Liver (tissue), 9 donors: ENCODE data around the gene MTHFD2. TPM values are rescaled to one million over a fixed set of nuclear protein-coding genes. Genes with fewer than 3 reads are reported as not detected.

Experiments used
- DNase-seq: peaks from one replicate; pipeline ENCODE4 v3.0.0-alpha.2; 2017; ENCODE audit warnings: low spot score
- H3K27ac ChIP-seq, 2 donors: one replicate each; pipeline ENCODE4 v1.7.0; 2013; ENCODE audit warnings: inconsistent platforms in 2 of 2, low read length in 2 of 2, control low read depth in 1 of 2, low read depth in 1 of 2, mild to moderate bottlenecking in 1 of 2
- H3K27me3 ChIP-seq, 4 donors: one replicate each; pipeline versions ENCODE4 v1.6.1 to v1.7.0; 2013; ENCODE audit warnings: low read length in 3 of 4, inconsistent platforms in 1 of 4, mild to moderate bottlenecking in 1 of 4, moderate library complexity in 1 of 4; ENCODE audit not compliant: control insufficient read depth in 4 of 4, insufficient read depth in 4 of 4
- H3K36me3 ChIP-seq, 4 donors: one replicate each; pipeline versions ENCODE4 v1.6.1 to v1.7.0; 2013; ENCODE audit warnings: low read length in 3 of 4, mild to moderate bottlenecking in 3 of 4, low read depth in 1 of 4, moderate library complexity in 1 of 4; ENCODE audit not compliant: control insufficient read depth in 4 of 4, insufficient read depth in 3 of 4
- H3K4me1 ChIP-seq, 4 donors: one replicate each; pipeline versions ENCODE4 v1.6.1 to v1.7.0; 2013; ENCODE audit warnings: low read length in 3 of 4, mild to moderate bottlenecking in 3 of 4, moderate library complexity in 1 of 4; ENCODE audit not compliant: control insufficient read depth in 4 of 4, insufficient read depth in 4 of 4
- H3K4me3 ChIP-seq, 3 donors: one replicate each; pipeline versions ENCODE4 v1.6.1 to v1.7.0; 2013; ENCODE audit warnings: low read length in 3 of 3, control low read depth in 1 of 3, low read depth in 1 of 3, mild to moderate bottlenecking in 1 of 3
- H3K9ac ChIP-seq, 2 donors: one replicate each; pipeline ENCODE4 v1.7.0; 2013; ENCODE audit warnings: low read length in 2 of 2, mild to moderate bottlenecking in 2 of 2, moderate library complexity in 2 of 2, control low read depth in 1 of 2, low read depth in 1 of 2
- H3K9me3 ChIP-seq, 4 donors: one replicate each; pipeline versions ENCODE4 v1.6.1 to v1.7.0; 2013; ENCODE audit warnings: low read length in 3 of 4; ENCODE audit not compliant: control insufficient read depth in 4 of 4
- EGR1 ChIP-seq, 2 donors: IDR thresholded peaks; 2 replicates each; pipeline ENCODE4 v1.6.1; 2016 to 2018; ENCODE audit warnings: antibody characterized with exemption in 2 of 2, low read depth in 2 of 2
- FOXA1 ChIP-seq: IDR thresholded peaks from 2 replicates; pipeline ENCODE4 v1.6.1; 2016; ENCODE audit warnings: antibody characterized with exemption
- FOXA2 ChIP-seq: IDR thresholded peaks from 2 replicates; pipeline ENCODE4 v1.6.1; 2016; ENCODE audit warnings: antibody characterized with exemption
- GABPA ChIP-seq, 2 donors: IDR thresholded peaks in 1 of 2; conservative IDR thresholded peaks in 1 of 2; 2 replicates each; pipeline ENCODE4 v1.6.1; 2016; ENCODE audit warnings: antibody characterized with exemption in 2 of 2, mild to moderate bottlenecking in 1 of 2, moderate library complexity in 1 of 2
- HNF4A ChIP-seq, 2 donors: conservative IDR thresholded peaks; 2 replicates each; pipeline ENCODE4 v1.6.1; 2016; ENCODE audit warnings: antibody characterized with exemption in 2 of 2, mild to moderate bottlenecking in 2 of 2
- JUND ChIP-seq, 2 donors: IDR thresholded peaks; 2 replicates each; pipeline ENCODE4 v1.6.1; 2016; ENCODE audit warnings: antibody characterized with exemption in 2 of 2
- SP1 ChIP-seq: IDR thresholded peaks from 2 replicates; pipeline ENCODE4 v1.6.1; 2018; ENCODE audit warnings: antibody characterized with exemption, mild to moderate bottlenecking
- TAF1 ChIP-seq: conservative IDR thresholded peaks from 2 replicates; pipeline ENCODE4 v1.6.1; 2016; ENCODE audit warnings: antibody characterized with exemption, mild to moderate bottlenecking
- WGBS: extraction: QIAGEN DNeasy Blood & Tissue Kit; methylation state at CpG from one replicate; pipeline ENCODE4 v1.1.7; 2013; 5-methylcytosine and 5-hydroxymethylcytosine counted together
- polyA plus RNA-seq, 2 donors: library from polyadenylated mRNA; stranded (reverse) in 1 of 2; unstranded in 1 of 2; fragments of 200-250 nt in 1 of 2; fragments of >200 nt in 1 of 2; fragmentation: Nextera tagmentation in 1 of 2; extraction: Ambion mirVana in 1 of 2; gene quantifications; one replicate each; pipeline versions ENCODE4 v1.2.1 to v1.2.3, GENCODE V29; 2013 to 2015
- total RNA-seq, 2 donors: library from RNA; depleted of rRNA; stranded (reverse); fragments of >200 nt; gene quantifications; one replicate each; pipeline ENCODE4 v1.2.3, GENCODE V29; 2014
- TF ChIP-seq, protein P1 (sequence below): IDR thresholded peaks from 2 replicates; pipeline ENCODE4 v1.6.1; 2016; ENCODE audit warnings: antibody characterized with exemption
- TF ChIP-seq, protein P2 (sequence below): IDR thresholded peaks from 2 replicates; pipeline ENCODE4 v1.6.1; 2016; ENCODE audit warnings: antibody characterized with exemption
- TF ChIP-seq, protein P3 (sequence below): IDR thresholded peaks from 2 replicates; pipeline ENCODE4 v1.6.1; 2016; ENCODE audit warnings: antibody characterized with exemption, mild to moderate bottlenecking
- TF ChIP-seq, protein P4 (sequence below): fragments of 150-350 bp; IDR thresholded peaks from 2 replicates; pipeline ENCODE4 v1.5.1; 2017; ENCODE audit warnings: improper control_type of control experiment, low read depth, low read length; ENCODE audit not compliant: missing input control
- donor health status: healthy.
- donor health status: healthy.
- donor health status: healthy.
- donor health status: healthy.
- donor health status: healthy.

Gene MTHFD2
- total and polyA plus RNA-seq, 4 donors: 1.6 to 27.5 (median 2.8) TPM

DNA sequence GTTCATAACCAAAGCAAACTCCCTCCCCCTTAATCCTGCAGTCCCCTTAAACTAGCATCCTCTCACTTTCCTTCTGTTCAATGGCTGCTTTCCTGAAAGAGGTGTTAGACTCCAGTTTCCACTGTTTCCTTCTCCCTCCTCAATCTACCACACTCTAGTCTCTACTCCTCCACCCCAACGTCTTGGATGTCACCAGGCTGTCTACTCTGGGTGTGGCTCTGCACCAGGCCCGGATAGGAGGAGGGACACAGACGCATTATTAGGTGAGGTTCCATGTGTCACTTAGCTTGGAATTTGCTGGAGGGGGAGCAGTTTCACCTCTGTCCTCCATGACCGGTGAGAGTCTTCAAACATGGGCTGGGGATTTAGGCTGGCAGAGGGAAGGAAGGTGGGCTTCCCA is 61.3 kb downstream of the MTHFD2 start:
- DNase-seq: no peak

DNA sequence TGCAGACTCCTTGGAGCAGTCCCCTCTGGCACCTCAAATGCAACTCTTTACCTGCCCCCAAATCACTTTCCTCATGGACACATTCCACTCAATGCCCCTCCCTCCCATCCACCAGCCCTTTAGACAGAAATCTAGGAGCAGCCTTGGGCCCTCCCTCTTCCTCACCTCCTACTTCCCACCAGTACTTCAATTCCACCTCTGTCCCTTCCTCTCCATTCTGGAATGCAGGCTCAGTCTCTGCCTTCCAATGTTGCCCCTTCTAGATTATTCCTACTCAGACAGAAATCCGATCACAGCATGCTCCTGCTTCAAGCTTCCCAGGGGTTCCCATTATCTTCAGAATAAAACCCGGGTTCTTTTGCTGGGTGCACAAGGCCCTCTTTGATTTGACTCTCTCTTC is 62.1 kb downstream of the MTHFD2 start:
- 82% methylated on average over 2 of the region's 2 CpGs for WGBS
- Histone ChIP-seq H3K4me3 (no peak overlapping the region), H3K27ac (no peak overlapping the region), H3K4me1 (no peaks in the 10 kb centered on the region), H3K27me3 (no peaks in the 10 kb centered on the region), H3K9ac (no peak overlapping the region), H3K9me3 (no peaks in the 10 kb centered on the region), H3K36me3 (no peaks in the 10 kb centered on the region)
- no peak for DNase-seq
- TF ChIP-seq FOXA2: no peak
- no peak for TF ChIP-seq EGR1 (IDR thresholded peaks at IDR 0.05; ENCODE audit: low read depth in 2 of 2)
- TF ChIP-seq JUND (IDR thresholded peaks at IDR 0.05): no peak
- no peak for TF ChIP-seq HNF4A (conservative IDR thresholded peaks at IDR 0.05)
- TF ChIP-seq, protein P1, sequence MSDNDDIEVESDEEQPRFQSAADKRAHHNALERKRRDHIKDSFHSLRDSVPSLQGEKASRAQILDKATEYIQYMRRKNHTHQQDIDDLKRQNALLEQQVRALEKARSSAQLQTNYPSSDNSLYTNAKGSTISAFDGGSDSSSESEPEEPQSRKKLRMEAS: no peak
- no peak for TF ChIP-seq GABPA (IDR thresholded peaks at IDR 0.05 in 1 of 2, conservative IDR thresholded peaks at IDR 0.05 in 1 of 2)
- no peak for TF ChIP-seq FOXA1
- TF ChIP-seq, protein P2, sequence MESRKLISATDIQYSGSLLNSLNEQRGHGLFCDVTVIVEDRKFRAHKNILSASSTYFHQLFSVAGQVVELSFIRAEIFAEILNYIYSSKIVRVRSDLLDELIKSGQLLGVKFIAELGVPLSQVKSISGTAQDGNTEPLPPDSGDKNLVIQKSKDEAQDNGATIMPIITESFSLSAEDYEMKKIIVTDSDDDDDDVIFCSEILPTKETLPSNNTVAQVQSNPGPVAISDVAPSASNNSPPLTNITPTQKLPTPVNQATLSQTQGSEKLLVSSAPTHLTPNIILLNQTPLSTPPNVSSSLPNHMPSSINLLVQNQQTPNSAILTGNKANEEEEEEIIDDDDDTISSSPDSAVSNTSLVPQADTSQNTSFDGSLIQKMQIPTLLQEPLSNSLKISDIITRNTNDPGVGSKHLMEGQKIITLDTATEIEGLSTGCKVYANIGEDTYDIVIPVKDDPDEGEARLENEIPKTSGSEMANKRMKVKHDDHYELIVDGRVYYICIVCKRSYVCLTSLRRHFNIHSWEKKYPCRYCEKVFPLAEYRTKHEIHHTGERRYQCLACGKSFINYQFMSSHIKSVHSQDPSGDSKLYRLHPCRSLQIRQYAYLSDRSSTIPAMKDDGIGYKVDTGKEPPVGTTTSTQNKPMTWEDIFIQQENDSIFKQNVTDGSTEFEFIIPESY: no peak

More for the DNA sequence above, 61.3 kb downstream of the MTHFD2 start:
- whole genome bisulfite sequencing: 93% methylated on average over 4 of the region's 4 CpGs
- H3K9me3 ChIP-seq: no peaks in the 10 kb centered on the region
- H3K9ac ChIP-seq: no peak overlapping the region
- H3K4me1 ChIP-seq: no peaks in the 10 kb centered on the region
- H3K27ac ChIP-seq: no peak overlapping the region
- H3K36me3 ChIP-seq: no peaks in the 10 kb centered on the region
- H3K4me3 ChIP-seq: no peak overlapping the region
- TF ChIP-seq SP1 (no peak), FOXA2 (no peak), HNF4A (conservative IDR thresholded peaks at IDR 0.05) (no peak), GABPA (IDR thresholded peaks at IDR 0.05 in 1 of 2, conservative IDR thresholded peaks at IDR 0.05 in 1 of 2) (no peak), TAF1 (no peak), EGR1 (IDR thresholded peaks at IDR 0.05; ENCODE audit: low read depth in 2 of 2) (no peak)
- TF ChIP-seq, protein P1: no peak
- TF ChIP-seq, protein P2: no peak
- TF ChIP-seq, protein P3, sequence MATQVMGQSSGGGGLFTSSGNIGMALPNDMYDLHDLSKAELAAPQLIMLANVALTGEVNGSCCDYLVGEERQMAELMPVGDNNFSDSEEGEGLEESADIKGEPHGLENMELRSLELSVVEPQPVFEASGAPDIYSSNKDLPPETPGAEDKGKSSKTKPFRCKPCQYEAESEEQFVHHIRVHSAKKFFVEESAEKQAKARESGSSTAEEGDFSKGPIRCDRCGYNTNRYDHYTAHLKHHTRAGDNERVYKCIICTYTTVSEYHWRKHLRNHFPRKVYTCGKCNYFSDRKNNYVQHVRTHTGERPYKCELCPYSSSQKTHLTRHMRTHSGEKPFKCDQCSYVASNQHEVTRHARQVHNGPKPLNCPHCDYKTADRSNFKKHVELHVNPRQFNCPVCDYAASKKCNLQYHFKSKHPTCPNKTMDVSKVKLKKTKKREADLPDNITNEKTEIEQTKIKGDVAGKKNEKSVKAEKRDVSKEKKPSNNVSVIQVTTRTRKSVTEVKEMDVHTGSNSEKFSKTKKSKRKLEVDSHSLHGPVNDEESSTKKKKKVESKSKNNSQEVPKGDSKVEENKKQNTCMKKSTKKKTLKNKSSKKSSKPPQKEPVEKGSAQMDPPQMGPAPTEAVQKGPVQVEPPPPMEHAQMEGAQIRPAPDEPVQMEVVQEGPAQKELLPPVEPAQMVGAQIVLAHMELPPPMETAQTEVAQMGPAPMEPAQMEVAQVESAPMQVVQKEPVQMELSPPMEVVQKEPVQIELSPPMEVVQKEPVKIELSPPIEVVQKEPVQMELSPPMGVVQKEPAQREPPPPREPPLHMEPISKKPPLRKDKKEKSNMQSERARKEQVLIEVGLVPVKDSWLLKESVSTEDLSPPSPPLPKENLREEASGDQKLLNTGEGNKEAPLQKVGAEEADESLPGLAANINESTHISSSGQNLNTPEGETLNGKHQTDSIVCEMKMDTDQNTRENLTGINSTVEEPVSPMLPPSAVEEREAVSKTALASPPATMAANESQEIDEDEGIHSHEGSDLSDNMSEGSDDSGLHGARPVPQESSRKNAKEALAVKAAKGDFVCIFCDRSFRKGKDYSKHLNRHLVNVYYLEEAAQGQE: no peak
- TF ChIP-seq, protein P4, sequence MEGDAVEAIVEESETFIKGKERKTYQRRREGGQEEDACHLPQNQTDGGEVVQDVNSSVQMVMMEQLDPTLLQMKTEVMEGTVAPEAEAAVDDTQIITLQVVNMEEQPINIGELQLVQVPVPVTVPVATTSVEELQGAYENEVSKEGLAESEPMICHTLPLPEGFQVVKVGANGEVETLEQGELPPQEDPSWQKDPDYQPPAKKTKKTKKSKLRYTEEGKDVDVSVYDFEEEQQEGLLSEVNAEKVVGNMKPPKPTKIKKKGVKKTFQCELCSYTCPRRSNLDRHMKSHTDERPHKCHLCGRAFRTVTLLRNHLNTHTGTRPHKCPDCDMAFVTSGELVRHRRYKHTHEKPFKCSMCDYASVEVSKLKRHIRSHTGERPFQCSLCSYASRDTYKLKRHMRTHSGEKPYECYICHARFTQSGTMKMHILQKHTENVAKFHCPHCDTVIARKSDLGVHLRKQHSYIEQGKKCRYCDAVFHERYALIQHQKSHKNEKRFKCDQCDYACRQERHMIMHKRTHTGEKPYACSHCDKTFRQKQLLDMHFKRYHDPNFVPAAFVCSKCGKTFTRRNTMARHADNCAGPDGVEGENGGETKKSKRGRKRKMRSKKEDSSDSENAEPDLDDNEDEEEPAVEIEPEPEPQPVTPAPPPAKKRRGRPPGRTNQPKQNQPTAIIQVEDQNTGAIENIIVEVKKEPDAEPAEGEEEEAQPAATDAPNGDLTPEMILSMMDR: no peak
- H3K27me3 ChIP-seq: no peaks in the 10 kb centered on the region
